ENCODE measurements around the gene PDE6B.
"Not testable (repeated sequence)": the region's sequence is repeated elsewhere in the genome, so short reads cannot be mapped to it uniquely, and the experiment has no call there.

PDE6B gene

GRCh38 chr4:704198-704891 lies 79.0 kb downstream of the PDE6B start:
- DNase-seq (no peak), ATAC-seq (no peak)

GRCh38 chr4:704971-705277 lies 79.6 kb downstream of the PDE6B start:
- DNase-seq = no peak
- ATAC-seq = no peak

- peak; percentile 98 for ATAC-seq
- peak; percentile 99 for DNase-seq
These were observed 80.1 kb downstream of the PDE6B start, which contains the start of gene PCGF3 for GRCh38 chr4:705278-706082. Gene PCGF3 (plus strand): TSS chr4:705832. CDS start chr4:733681, 27,849 bp downstream.

GRCh38 chr4:706083-706633 lies 80.8 kb downstream of the PDE6B start:
- not testable (repeated sequence) for ATAC-seq, DNase-seq

- no peak for DNase-seq
These were observed 81.6 kb downstream of the PDE6B start for GRCh38 chr4:706834-707598.

GRCh38 chr4:707929-708630 lies 82.7 kb downstream of the PDE6B start:
- no peak for ATAC-seq
- no peak for DNase-seq

More at GRCh38 chr4:706834-707598, 81.6 kb downstream of the PDE6B start:
- ATAC-seq = no peak

GRCh38 chr4:708631-708933 lies 83.2 kb downstream of the PDE6B start:
- no peak for ATAC-seq

GRCh38 chr4:709348-709747 lies 84.0 kb downstream of the PDE6B start:
- ATAC-seq = no peak
- no peak for DNase-seq

More at GRCh38 chr4:708631-708933, 83.2 kb downstream of the PDE6B start:
- no peak for DNase-seq

GRCh38 chr4:710116-710515 lies 84.7 kb downstream of the PDE6B start:
- DNase-seq = no peak

GRCh38 chr4:710916-711315 lies 85.5 kb downstream of the PDE6B start:
- ATAC-seq (no peak), DNase-seq (no peak)

More at GRCh38 chr4:710116-710515, 84.7 kb downstream of the PDE6B start:
- no peak for ATAC-seq

- no peak for ATAC-seq
- no peak for DNase-seq
These were observed 86.7 kb downstream of the PDE6B start for GRCh38 chr4:712093-712492.

GRCh38 chr4:712916-713632 lies 87.7 kb downstream of the PDE6B start:
- no peak for DNase-seq
- ATAC-seq = peak; percentile 21

- no peak for DNase-seq
- ATAC-seq = no peak
These were observed 88.7 kb downstream of the PDE6B start for GRCh38 chr4:714087-714486.

- no peak for ATAC-seq
- DNase-seq = no peak
These were observed 92.4 kb downstream of the PDE6B start for GRCh38 chr4:717601-718320.

GRCh38 chr4:718460-718859 lies 93.1 kb downstream of the PDE6B start:
- ATAC-seq (no peak), DNase-seq (no peak)
